Ovary (tissue), 9 donors: ENCODE measurements around the gene CERS6. TPM values are rescaled to one million over a fixed set of nuclear protein-coding genes. Genes with fewer than 3 reads are reported as not detected.

Experiments used
- DNase-seq, 5 donors: peaks; one replicate each; pipeline ENCODE4 v3.0.0-alpha.2; 2019 to 2020
- H3K27ac ChIP-seq, 2 donors: fragments of 200-600 bp; one replicate each; pipeline versions ENCODE4 v1.5.1 to v1.8.0; 2019 to 2022
- H3K27me3 ChIP-seq: fragments of 200-600 bp; one replicate; pipeline ENCODE4 v1.8.0; 2022
- H3K36me3 ChIP-seq: fragments of 200-600 bp; sonication (generic); one replicate; pipeline ENCODE4 v1.5.1; 2019
- H3K4me1 ChIP-seq: one replicate; pipeline ENCODE4 v1.8.1; 2013; ENCODE audit warnings: mild to moderate bottlenecking, moderate library complexity; ENCODE audit not compliant: insufficient read depth
- H3K4me3 ChIP-seq: fragments of 200-600 bp; sonication (generic); one replicate; pipeline ENCODE4 v1.5.1; 2017
- H3K9me3 ChIP-seq, 2 donors: fragments of 200-600 bp in 1 of 2; sonication (generic) in 1 of 2; one replicate each; pipeline versions ENCODE4 v1.5.1 to v1.8.1; 2013 to 2019; ENCODE audit warnings: mild to moderate bottlenecking in 1 of 2, moderate library complexity in 1 of 2
- EP300 ChIP-seq: sonication (generic); formaldehyde crosslinking; IDR thresholded peaks from one replicate; pipeline ENCODE4 v1.6.1; 2017; ENCODE audit warnings: antibody characterized with exemption
- POLR2A ChIP-seq: fragments of 450-650 bp; IDR thresholded peaks from one replicate; pipeline ENCODE4 v1.6.1; 2017; ENCODE audit warnings: antibody characterized with exemption, mild to moderate bottlenecking, moderate library complexity
- WGBS, 3 donors: extraction: QIAGEN DNeasy Blood & Tissue Kit in 1 of 3; methylation state at CpG; one replicate each; pipeline versions ENCODE4 v1.1.5 to v1.1.7; 2013 to 2017; 5-methylcytosine and 5-hydroxymethylcytosine counted together
- intact Hi-C, 4 donors: fragments of 100-400 bp; cut with DNase I; formaldehyde crosslinking; loops; one replicate each; pipeline versions ENCODE4 v1.11.0 to v1.15.1; 2022 to 2023
- polyA plus RNA-seq, 2 donors: library from polyadenylated mRNA; stranded (reverse); fragments of 200-250 nt in 1 of 2; fragments of 350-450 nt in 1 of 2; fragmentation: Illumina TruSeq in 1 of 2; extraction: RNeasy Lipid Tissue Mini Kit (QIAGEN cat#74804) in 1 of 2; gene quantifications; one replicate each; pipeline ENCODE4 v1.2.3, GENCODE V29; 2013 to 2014
- total RNA-seq, 7 donors: library from RNA; depleted of rRNA in 2 of 7; stranded (reverse); fragments of >200 nt in 2 of 7; fragmentation: NEBNext Ultra II Directional in 3 of 7; extraction: Animal tissue kit (Norgen Biotek cat#: 25700) in 3 of 7; gene quantifications; one replicate each; pipeline versions ENCODE4 v1.1.0 to v1.2.4, GENCODE V29; 2016 to 2023
- TF ChIP-seq, protein P1 (sequence below), 3 donors: fragments of 450-650 bp in 2 of 3; fragments of 200-600 bp in 1 of 3; IDR thresholded peaks; one replicate each; pipeline versions ENCODE4 v1.5.1 to v1.8.0; 2016 to 2022; ENCODE audit warnings: antibody characterized with exemption in 3 of 3, mild to moderate bottlenecking in 1 of 3
- donor health status: DM: no; HTN: no; CAD: no; lungs with moderate emphysema.
- donor health status: DM: no; HTN: no; CAD: no.
- donor health status: Bipolar disorder and iron deficiency.
- donor health status: DM: yes; HTN: yes; CAD: no.
- donor health status: DM: no; HTN: no; CAD: no.
- donor health status: DM: yes; HTN: yes; CAD: no.

Gene CERS6
- total and polyA plus RNA-seq, 9 donors: 11.5 to 30.8 (median 24.9) TPM

DNA sequence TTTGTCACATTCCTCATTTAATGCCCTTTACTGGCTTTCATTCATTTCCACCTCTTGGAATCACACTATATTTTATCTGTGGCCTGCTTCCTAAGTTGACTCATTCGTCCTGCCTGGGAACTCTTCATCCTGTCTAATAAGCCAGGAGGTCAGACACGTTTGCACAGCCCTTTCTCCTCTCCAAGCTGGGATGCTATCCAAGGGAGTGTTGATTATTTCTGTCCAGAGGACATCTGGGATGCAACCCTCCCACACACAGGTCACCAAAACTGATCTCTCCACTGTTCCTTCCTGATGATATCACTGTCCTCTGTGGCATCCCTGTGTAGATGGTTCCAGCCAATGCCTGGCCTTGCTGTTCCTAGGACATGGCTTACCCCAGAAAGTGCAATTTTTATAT, 266.5 kb downstream of the CERS6 start:
- Histone ChIP-seq H3K4me1 (no peaks in the 10 kb centered on the region), H3K27ac (no peak overlapping the region), H3K9me3 (no peaks in the 10 kb centered on the region), H3K27me3 (no peaks in the 10 kb centered on the region), H3K4me3 (no peak overlapping the region), H3K36me3 (no peaks in the 10 kb centered on the region)
- TF ChIP-seq, protein P1, sequence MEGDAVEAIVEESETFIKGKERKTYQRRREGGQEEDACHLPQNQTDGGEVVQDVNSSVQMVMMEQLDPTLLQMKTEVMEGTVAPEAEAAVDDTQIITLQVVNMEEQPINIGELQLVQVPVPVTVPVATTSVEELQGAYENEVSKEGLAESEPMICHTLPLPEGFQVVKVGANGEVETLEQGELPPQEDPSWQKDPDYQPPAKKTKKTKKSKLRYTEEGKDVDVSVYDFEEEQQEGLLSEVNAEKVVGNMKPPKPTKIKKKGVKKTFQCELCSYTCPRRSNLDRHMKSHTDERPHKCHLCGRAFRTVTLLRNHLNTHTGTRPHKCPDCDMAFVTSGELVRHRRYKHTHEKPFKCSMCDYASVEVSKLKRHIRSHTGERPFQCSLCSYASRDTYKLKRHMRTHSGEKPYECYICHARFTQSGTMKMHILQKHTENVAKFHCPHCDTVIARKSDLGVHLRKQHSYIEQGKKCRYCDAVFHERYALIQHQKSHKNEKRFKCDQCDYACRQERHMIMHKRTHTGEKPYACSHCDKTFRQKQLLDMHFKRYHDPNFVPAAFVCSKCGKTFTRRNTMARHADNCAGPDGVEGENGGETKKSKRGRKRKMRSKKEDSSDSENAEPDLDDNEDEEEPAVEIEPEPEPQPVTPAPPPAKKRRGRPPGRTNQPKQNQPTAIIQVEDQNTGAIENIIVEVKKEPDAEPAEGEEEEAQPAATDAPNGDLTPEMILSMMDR (IDR thresholded peaks at IDR 0.05): no peak
- TF ChIP-seq POLR2A (no peak), EP300 (no peak)
- 4 to 7% (median 6%) methylated on average over 2 of the region's 2 CpGs for WGBS, 3 donors
- intact Hi-C loops: no loop called here
- peak in 3 of 5 donors; percentile 22 to 40 (median 28) for DNase-seq

DNA sequence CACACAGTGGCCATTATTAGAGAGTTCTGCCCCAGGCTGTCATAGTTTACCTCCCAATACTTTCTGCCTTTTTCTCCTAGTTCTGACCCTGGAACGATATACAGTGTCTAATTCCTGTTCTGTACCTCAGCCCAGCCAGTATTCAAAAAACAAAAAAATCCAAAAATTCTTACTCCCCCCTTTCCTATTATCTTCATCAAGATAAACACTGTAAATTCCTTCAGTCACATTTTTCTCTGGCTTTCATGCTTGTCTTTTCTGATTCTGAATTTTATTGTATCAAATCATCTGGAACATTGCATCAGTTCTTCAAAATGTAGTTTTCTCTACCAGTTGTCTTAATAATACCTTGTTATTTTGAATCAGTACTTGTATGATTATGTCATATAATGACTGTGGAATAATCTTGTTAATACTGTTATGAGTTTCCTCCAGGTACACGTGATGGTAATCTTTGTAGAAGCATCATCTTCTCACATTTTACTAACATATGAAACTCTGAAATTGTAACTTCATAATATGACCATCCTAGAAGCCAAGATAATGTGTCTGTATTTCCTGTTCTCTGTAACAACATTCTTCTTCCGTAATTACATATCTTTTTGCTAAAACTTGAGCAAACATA, 267.3 kb downstream of the CERS6 start:
- H3K4me1 ChIP-seq: no peaks in the 10 kb centered on the region
- H3K27ac ChIP-seq: no peak overlapping the region
- no peak overlapping the region for H3K4me3 ChIP-seq
- intact Hi-C loops: no loop called here
- WGBS, 3 donors: 48 to 82% (median 62%) methylated on average over 3 of the region's 3 CpGs
- TF ChIP-seq, protein P1 (IDR thresholded peaks at IDR 0.05): no peak
- no peak for TF ChIP-seq EP300
- TF ChIP-seq POLR2A: no peak
- DNase-seq: no peak
- no peaks in the 10 kb centered on the region for H3K27me3 ChIP-seq
- H3K9me3 ChIP-seq: no peaks in the 10 kb centered on the region
- no peaks in the 10 kb centered on the region for H3K36me3 ChIP-seq

DNA sequence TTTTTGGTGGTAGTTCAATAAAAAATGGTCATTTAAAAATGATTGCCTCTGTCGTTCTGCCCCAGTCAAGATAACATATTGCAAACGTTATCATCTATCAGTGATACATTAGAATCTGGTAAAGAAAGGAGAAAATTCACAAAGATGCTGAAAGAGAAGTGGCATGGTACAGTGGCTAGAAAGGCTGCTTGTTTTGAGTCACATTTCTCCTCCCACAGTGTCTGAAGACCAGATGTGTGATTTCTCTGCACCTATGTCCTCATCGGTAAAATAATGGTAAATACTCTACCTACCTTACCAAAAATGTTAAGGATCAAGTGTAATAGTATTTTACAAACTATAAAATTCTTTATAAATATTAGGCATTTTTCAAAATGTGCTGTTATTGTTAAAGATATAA, 270.3 kb downstream of the CERS6 start:
- intact Hi-C loops: no loop called here
- H3K4me1 ChIP-seq: no peaks in the 10 kb centered on the region
- no peaks in the 10 kb centered on the region for H3K36me3 ChIP-seq
- TF ChIP-seq POLR2A (no peak), EP300 (no peak)
- TF ChIP-seq, protein P1 (IDR thresholded peaks at IDR 0.05): no peak
- no peak overlapping the region for H3K27ac ChIP-seq
- DNase-seq: no peak
- no peaks in the 10 kb centered on the region for H3K27me3 ChIP-seq
- H3K9me3 ChIP-seq: no peaks in the 10 kb centered on the region
- no peak overlapping the region for H3K4me3 ChIP-seq
- WGBS, 3 donors: 65 to 86% (median 73%) methylated on average over 3 of the region's 3 CpGs

DNA sequence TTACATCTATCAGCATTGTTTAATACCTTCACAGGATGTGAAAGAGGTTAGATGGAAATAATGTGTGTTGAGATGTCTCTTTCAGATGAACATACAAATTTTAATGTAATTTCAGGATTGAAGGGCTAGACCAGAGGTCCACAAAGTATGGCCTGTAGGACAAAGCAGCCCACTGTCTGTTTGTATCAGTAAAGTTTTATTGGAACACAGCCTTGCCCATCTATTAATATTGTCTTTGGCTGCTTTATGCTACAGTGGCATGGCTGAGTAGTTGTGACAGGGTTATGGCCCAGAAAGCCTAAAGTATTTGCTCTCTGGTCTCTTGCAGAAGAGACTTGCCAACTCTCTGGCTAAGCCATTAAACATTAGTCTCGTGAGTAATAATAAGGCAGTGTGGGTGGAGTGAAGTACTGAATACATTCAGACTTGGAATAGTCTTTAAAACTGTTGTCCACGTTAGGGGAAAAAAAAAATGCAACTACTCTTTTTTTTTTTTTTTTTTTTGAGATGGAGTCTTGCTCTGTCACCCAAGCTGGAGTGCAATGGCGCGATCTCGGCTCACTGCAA, 271.9 kb downstream of the CERS6 start:
- H3K9me3 ChIP-seq: no peaks in the 10 kb centered on the region
- no peaks in the 10 kb centered on the region for H3K27me3 ChIP-seq
- no peaks in the 10 kb centered on the region for H3K36me3 ChIP-seq
- DNase-seq: no peak
- WGBS, 3 donors: 92 to 94% (median 94%) methylated on average over 5 of the region's 5 CpGs
- no peak overlapping the region for H3K27ac ChIP-seq
- TF ChIP-seq EP300: no peak
- TF ChIP-seq POLR2A: no peak
- TF ChIP-seq, protein P1 (IDR thresholded peaks at IDR 0.05): no peak
- intact Hi-C loops: no loop called here
- H3K4me1 ChIP-seq: no peaks in the 10 kb centered on the region
- no peak overlapping the region for H3K4me3 ChIP-seq
